NCI-H146 treated with DMSO at 0.1 percent for 48 hours (cell line): ENCODE data around the gene LEKR1.

Experiments used
- DNase-seq: peaks from one replicate; lab custom pipeline; 2025; ENCODE audit not compliant: unreplicated experiment; lab: John Stamatoyannopoulos, UW

The LEKR1 gene

DNA sequence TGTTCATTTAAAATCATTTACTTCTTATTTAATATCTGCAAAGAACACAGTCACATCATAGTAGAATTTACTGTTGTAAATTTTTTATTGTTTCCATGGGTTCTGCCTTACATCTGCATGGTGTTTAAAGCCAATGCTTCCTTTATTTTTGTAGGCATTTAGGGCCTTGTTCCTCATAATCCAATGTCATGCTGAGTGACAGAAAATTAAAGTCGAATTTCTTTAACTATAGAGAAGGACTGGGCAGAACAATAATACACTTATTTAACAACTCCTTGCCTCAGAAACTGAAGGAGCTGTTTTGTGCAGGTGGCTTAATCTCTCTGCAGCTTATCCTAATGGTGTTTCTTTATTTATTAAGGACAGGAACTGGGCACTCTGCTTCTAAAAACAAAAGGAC, 149.6 kb downstream of the LEKR1 start:
- DNase-seq = no peak

DNA sequence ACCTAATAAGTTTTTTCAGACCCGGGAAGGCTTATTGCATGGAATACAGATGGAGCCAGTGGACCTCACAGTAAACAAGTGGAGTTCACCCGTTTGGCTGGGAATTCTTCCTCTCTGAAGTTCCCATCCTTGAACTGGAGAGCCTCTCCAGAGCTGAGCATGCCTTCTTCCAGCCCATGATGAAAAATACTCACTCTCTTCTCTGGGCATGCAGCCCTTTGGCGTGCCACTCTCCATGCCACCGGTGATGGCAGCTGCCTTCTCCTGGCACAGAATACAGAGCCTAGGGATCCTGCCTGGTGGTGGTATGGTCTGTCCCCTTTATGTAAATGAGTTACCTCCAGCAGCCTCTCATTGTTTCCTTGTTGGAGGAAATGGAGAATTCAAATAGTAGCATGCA, 150.8 kb downstream of the LEKR1 start:
- DNase-seq = no peak

- DNase-seq = no peak
Measured at GRCh38 chr3:156978481-156978961, 152.4 kb downstream of the LEKR1 start.

- no peak for DNase-seq
Measured at GRCh38 chr3:156981005-156981404, 154.9 kb downstream of the LEKR1 start.

DNA sequence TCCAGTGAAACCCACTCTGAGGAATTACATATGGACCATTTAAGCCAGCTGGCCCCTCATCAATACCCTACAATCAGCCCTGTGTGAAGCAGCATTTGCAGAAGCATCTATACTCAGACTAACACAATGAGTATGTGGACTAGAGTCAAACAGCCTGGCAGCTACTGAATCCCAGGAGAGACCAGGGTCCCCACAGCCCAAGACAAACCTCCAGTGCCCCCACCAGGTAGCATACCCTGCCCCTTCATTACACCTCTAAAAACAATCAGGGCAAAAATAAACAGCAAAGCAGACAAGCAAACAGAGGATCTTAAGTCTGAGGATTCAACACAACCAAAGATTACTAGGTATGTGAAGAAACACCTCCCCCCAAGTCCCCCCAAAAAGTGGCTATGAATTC, 157.4 kb downstream of the LEKR1 start:
- no peak for DNase-seq

DNA sequence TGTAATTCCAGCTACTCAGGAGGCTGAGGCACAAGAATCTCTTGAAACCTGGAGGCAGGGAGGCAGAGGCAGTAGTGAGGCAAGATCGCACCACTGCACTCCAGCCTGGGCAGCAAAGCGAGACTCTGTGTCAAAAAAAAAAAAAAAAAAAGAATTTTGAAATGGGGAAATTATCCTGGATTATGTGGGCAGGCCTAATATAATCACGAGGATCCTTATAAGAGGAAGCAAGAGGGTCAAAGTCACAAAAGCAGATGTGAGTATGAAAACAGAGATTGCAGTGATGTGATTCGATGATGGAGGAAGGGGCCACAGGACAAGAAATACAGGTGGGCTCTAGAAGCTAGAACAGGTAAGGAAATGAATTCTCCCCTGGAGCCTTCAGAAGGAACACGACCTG, 159.6 kb downstream of the LEKR1 start:
- DNase-seq = no peak

GRCh38 chr3:156987946-156988345, 161.8 kb downstream of the LEKR1 start:
- no peak for DNase-seq

GRCh38 chr3:156997351-156997750, 171.2 kb downstream of the LEKR1 start:
- no peak for DNase-seq

- no peak for DNase-seq
Measured at GRCh38 chr3:157001221-157001957, 175.2 kb downstream of the LEKR1 start.

DNA sequence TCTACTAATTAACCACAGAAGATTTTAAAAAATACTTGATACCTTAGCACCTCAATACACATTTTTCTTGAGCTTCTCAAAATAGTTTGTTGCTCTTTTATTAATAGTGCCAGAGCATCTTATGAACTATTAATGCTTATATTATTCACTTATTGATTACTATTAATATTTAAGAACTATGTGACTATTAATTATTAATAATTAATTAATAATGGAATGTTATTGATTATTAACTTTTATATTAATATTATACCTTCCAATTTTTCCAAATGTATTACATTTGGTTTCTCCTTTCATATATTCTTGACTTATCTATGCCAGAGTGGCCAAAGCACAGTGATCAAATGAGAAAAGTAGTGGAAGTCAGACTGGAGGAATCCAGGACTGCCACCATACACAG, 195.5 kb downstream of the LEKR1 start:
- DNase-seq = no peak

DNA sequence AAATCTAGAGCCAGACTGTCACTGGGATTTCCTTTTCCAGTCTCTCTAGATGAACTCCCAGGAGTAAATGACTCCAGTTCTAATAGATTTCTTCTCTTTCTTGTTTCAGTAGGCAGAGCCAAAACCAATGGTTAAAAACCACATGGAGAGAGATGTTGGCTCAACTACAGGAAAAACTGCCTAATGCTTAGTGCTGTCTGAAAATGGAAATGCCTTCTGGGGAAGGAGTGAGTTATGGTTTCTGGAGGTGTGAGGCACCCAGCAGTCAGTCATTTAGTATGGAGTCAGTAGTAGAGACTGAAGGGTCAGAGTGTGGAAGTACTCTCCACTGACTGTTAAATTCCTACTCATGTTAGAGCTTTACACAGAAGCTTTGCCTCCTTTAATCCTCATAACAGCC, 197.1 kb downstream of the LEKR1 start:
- DNase-seq = no peak

DNA sequence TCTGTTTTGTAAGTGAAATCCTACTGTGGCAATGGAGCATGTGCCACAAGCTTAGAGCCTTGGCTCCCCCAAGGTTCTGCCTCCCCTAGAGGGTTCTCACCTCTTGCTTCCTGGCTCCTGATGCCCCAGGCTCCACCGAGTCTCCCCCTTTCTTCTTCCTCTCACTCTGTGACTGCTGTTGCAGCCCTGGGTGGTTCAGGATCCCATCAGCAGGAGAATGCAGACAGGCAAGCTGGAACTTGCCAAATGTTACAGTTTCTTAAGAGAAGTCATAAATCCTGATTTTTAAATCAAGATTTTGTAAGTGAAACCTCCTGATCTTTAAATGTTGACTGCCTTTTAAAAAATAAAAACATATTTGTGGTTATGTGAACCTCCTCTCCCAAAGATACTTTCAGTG, 199.9 kb downstream of the LEKR1 start:
- no peak for DNase-seq

GRCh38 chr3:157027861-157028745, 201.9 kb downstream of the LEKR1 start:
- no peak for DNase-seq

DNA sequence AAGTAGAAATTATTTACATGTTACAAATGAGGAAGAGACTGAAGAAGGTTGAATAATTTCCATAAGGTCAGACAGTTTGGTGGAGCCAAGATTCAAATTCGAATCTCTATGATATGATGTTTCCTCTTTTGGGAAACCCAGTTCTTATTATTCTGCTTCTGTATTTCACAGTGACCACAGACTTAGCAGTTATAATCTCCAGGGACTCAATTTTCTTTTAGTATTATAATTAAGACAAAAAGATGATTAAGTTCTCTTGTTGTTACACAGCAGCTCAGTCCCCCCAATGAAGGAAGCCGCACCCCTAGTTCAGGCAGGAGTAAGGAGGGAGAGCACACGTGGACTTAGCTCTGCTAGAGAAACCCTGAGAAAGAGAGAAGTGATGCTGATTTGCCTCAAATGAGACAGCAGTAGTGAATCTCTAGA, 203.2 kb downstream of the LEKR1 start:
- no peak for DNase-seq

DNA sequence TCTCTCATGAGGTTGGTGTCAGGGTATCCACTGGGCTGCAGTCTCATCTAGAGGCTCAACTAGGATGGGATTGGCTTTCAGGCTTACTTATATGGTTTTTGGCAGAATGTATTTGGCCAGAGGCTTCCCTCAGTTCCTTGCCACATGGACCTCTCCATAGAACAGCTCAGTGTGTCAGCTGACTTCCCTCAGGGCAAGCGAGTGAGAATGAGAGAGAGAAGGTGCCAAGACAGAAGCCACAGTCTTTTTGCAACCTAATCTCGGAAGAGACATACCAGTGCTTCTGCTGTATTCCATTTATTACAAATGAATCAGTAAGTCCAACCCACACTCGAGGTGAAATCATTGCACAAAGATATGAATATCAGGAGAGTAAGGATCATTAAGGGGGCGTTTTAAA, 204.6 kb downstream of the LEKR1 start:
- no peak for DNase-seq

GRCh38 chr3:157033001-157033400, 206.8 kb downstream of the LEKR1 start:
- DNase-seq = no peak

- no peak for DNase-seq
Measured at GRCh38 chr3:157040456-157040855, 214.3 kb downstream of the LEKR1 start.

GRCh38 chr3:157042226-157042625, 216.1 kb downstream of the LEKR1 start:
- DNase-seq = no peak

DNA sequence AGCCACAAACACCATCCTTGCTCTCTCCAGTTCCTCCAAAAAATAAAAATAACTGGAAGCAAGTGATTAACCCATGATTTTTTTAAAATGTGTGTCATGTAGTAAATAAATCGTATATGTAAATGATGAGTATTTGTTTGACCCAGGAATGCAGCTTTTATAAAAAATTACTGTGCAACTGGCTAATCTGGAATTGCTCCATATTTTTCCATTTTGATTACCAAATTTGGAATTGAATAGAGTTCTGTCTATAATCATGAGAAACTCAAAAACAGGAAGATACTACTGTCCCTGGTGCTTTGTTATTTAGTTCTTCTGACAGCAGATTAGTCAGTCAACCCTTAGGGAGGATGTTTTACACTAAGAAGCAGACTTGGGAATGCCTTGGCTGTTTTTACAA, 217.6 kb downstream of the LEKR1 start:
- DNase-seq = no peak

GRCh38 chr3:157045238-157045850, 219.2 kb downstream of the LEKR1 start:
- DNase-seq = peak; percentile 55

GRCh38 chr3:157046520-157046919, 220.4 kb downstream of the LEKR1 start:
- DNase-seq = no peak

GRCh38 chr3:157051055-157051454, 224.9 kb downstream of the LEKR1 start:
- DNase-seq = no peak
